KMS-11 (cell line): ENCODE results near the gene POU2AF3.

Experiments
- H2AFZ ChIP-seq: fragments of 200-600 bp; sonication (generic); 2 replicates; pipeline ENCODE4 v1.6.1; 2016; ENCODE audit warnings: antibody characterized with exemption, mixed run types, low read depth
- H3K27ac ChIP-seq: fragments of 200-600 bp; sonication (generic); 2 replicates; pipeline ENCODE4 v1.6.1; 2016; ENCODE audit warnings: mild to moderate bottlenecking, mixed run types
- H3K27me3 ChIP-seq: fragments of 200-600 bp; sonication (generic); 2 replicates; pipeline ENCODE4 v1.6.1; 2017; ENCODE audit warnings: mild to moderate bottlenecking, low read depth, mixed run types, moderate library complexity; ENCODE audit not compliant: insufficient read depth
- H3K36me3 ChIP-seq: fragments of 200-600 bp; sonication (generic); 2 replicates; pipeline ENCODE4 v1.6.1; 2017; ENCODE audit warnings: mild to moderate bottlenecking, mixed run types; ENCODE audit not compliant: insufficient read depth
- H3K4me1 ChIP-seq: fragments of 200-600 bp; sonication (generic); 2 replicates; pipeline ENCODE4 v1.6.1; 2016; ENCODE audit warnings: mild to moderate bottlenecking, low read depth, mixed run types; ENCODE audit not compliant: poor library complexity, severe bottlenecking
- H3K4me2 ChIP-seq: fragments of 200-600 bp; sonication (generic); 2 replicates; pipeline ENCODE4 v1.7.0; 2016; ENCODE audit warnings: mild to moderate bottlenecking, mixed run types
- H3K4me3 ChIP-seq: fragments of 200-600 bp; sonication (generic); IDR thresholded peaks from 2 replicates; pipeline ENCODE4 v1.6.1; 2017; ENCODE audit warnings: low read depth, low read length, mixed read lengths; ENCODE audit not compliant: insufficient read depth
- H3K79me2 ChIP-seq: fragments of 200-600 bp; sonication (generic); 2 replicates; pipeline ENCODE4 v1.6.1; 2016; ENCODE audit warnings: low read depth, mixed run types; ENCODE audit not compliant: insufficient read depth
- H3K9ac ChIP-seq: fragments of 200-600 bp; sonication (generic); 2 replicates; pipeline ENCODE4 v1.6.1; 2016; ENCODE audit warnings: mild to moderate bottlenecking, mixed run types
- H4K20me1 ChIP-seq: fragments of 200-600 bp; sonication (generic); 2 replicates; pipeline ENCODE4 v1.6.1; 2016; ENCODE audit warnings: mild to moderate bottlenecking, mixed run types; ENCODE audit not compliant: insufficient read depth
- TF ChIP-seq, protein P1 (sequence below): fragments of 200-600 bp; sonication (generic); conservative IDR thresholded peaks from 2 replicates; pipeline ENCODE4 v1.6.1; 2017; ENCODE audit warnings: low read depth, mild to moderate bottlenecking, antibody characterized with exemption, low read length, moderate library complexity, mixed read lengths

POU2AF3 gene

DNA sequence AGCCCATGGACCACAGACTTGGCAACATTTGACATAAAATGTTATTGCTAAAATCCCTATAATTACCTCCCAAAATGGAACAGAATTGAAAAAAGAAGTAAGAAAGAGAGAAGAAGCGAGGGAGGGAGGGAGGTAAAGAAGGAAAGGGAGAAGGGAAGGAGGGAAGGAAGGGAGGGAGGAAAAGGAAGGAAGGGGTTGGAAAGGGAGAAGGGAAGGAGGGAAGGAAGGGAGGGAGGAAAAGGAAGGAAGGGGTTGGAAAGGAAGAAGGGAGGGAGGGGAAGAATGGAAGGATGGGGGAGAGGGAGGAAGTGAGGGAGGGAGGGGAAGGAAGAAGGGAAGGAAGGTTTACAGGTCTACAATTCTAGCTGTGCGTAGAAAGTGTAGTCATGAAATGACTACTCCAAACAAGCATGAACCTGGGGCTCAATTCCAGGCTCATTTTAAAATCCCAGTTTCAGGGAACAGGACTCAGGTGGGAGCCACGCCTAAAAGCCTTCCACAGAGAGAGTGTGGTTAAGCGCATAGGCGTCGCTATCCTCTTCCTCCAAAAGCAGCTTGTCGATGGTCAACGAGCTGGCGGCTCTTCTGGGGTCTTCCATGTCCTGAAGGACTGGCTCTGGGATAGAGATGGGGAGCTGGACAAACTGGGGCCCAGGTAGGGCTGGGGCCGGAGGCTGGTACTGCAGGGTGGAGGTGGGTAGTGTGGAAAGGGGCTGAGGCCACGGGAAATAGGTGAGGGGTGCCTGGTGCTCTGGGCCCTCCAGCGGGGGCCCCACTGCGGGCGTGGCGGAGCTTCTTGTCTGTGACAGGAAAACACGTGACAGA is 55.6 kb downstream of the POU2AF3 start:
- H3K4me2 ChIP-seq = no peak overlapping the region
- TF ChIP-seq, protein P1, sequence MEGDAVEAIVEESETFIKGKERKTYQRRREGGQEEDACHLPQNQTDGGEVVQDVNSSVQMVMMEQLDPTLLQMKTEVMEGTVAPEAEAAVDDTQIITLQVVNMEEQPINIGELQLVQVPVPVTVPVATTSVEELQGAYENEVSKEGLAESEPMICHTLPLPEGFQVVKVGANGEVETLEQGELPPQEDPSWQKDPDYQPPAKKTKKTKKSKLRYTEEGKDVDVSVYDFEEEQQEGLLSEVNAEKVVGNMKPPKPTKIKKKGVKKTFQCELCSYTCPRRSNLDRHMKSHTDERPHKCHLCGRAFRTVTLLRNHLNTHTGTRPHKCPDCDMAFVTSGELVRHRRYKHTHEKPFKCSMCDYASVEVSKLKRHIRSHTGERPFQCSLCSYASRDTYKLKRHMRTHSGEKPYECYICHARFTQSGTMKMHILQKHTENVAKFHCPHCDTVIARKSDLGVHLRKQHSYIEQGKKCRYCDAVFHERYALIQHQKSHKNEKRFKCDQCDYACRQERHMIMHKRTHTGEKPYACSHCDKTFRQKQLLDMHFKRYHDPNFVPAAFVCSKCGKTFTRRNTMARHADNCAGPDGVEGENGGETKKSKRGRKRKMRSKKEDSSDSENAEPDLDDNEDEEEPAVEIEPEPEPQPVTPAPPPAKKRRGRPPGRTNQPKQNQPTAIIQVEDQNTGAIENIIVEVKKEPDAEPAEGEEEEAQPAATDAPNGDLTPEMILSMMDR = no peak

DNA sequence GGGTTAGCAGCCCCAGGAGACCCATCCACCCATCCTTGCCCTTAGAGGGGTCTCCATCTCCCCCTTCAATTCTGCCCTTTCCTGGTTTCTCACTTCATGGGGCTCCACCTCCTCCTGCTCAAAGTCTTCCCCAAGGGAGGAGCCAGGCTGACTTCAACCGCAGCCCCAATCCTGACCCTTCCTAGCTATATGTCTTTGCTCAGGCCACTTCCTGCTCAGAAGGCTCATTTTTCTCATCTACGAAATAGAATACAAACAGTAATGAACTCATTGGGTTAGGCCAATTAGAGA is 56.2 kb downstream of the POU2AF3 start:
- no peaks in the 10 kb centered on the region for H3K36me3 ChIP-seq
- no peaks in the 10 kb centered on the region for H3K79me2 ChIP-seq
- H3K4me2 ChIP-seq = no peak overlapping the region
- H3K27me3 ChIP-seq = no peaks in the 10 kb centered on the region
- no peak overlapping the region for H3K9ac ChIP-seq
- H3K4me3 ChIP-seq = no peak overlapping the region
- H3K4me1 ChIP-seq = peaks cover 13% of the 10 kb centered on the region
- H4K20me1 ChIP-seq = no peaks in the 10 kb centered on the region
- no peak overlapping the region for H2AFZ ChIP-seq
- TF ChIP-seq, protein P1 = no peak
- H3K27ac ChIP-seq = no peak overlapping the region

More for the DNA sequence above, 55.6 kb downstream of the POU2AF3 start:
- Histone ChIP-seq H3K79me2 (no peaks in the 10 kb centered on the region), H4K20me1 (no peaks in the 10 kb centered on the region), H3K27ac (no peak overlapping the region), H3K36me3 (no peaks in the 10 kb centered on the region), H3K27me3 (no peaks in the 10 kb centered on the region), H3K4me1 (peaks cover 8% of the 10 kb centered on the region), H2AFZ (no peak overlapping the region), H3K9ac (no peak overlapping the region), H3K4me3 (no peak overlapping the region)

DNA sequence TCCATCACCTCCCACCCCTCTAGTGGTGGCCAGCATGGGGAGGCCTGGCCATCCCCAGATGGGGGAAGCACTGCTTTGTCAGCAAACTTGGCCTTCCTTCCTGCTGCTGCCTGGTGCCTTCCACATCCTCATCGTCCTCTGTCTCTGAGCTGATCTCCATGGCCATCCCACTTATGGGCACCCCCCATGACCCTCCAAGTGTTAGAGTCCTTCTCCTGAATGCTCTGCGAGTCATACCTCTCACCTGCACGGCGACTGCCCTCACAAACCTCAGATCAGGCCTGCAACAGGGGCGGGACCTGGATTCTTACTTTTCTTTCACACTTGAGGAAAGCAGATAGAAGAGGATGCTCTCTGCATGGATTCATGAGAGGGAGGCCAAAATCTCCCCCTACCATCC is 56.8 kb downstream of the POU2AF3 start:
- H3K79me2 ChIP-seq = peaks cover 5% of the 10 kb centered on the region; the same call in 1 of the 2 replicates
- no peaks in the 10 kb centered on the region for H4K20me1 ChIP-seq
- no peak overlapping the region for H3K9ac ChIP-seq
- no peak overlapping the region for H3K4me3 ChIP-seq
- H3K4me1 ChIP-seq = peaks cover 13% of the 10 kb centered on the region
- H3K27ac ChIP-seq = no peak overlapping the region
- no peak overlapping the region for H3K4me2 ChIP-seq
- no peaks in the 10 kb centered on the region for H3K27me3 ChIP-seq
- H3K36me3 ChIP-seq = no peaks in the 10 kb centered on the region
- no peak overlapping the region for H2AFZ ChIP-seq
- TF ChIP-seq, protein P1 = no peak

GRCh38 chr11:111355956-111356659 is 57.8 kb downstream of the POU2AF3 start:
- H3K79me2 ChIP-seq = peaks cover 8% of the 10 kb centered on the region; the same call in 1 of the 2 replicates

More at GRCh38 chr11:111355956-111356659, 57.8 kb downstream of the POU2AF3 start:
- Histone ChIP-seq H3K4me1 (peaks cover 22% of the 10 kb centered on the region), H3K36me3 (no peaks in the 10 kb centered on the region), H2AFZ (no peak overlapping the region), H4K20me1 (no peaks in the 10 kb centered on the region), H3K9ac (no peak overlapping the region), H3K27me3 (no peaks in the 10 kb centered on the region), H3K4me3 (no peak overlapping the region), H3K27ac (no peak overlapping the region), H3K4me2 (no peak overlapping the region)
- TF ChIP-seq, protein P1 = no peak
